A673 (cell line): ENCODE measurements around the gene CENPF.

ENCODE experiments used
- CTCF ChIP-seq: fragments of 300-800, 200-600 bp; sonication (generic); conservative IDR thresholded peaks from 2 replicates; pipeline ENCODE4 v1.5.1; 2017; ENCODE audit warnings: low read depth, mild to moderate bottlenecking, antibody characterized with exemption, low read length, moderate library complexity, mixed read lengths
- EZH2 ChIP-seq: fragments of 200-600 bp; sonication (generic); IDR thresholded peaks from 2 replicates; pipeline ENCODE4 v1.6.1; 2017; ENCODE audit warnings: borderline replicate concordance, low read depth, mild to moderate bottlenecking, mixed read lengths, antibody characterized with exemption, low read length; ENCODE audit not compliant: poor library complexity, severe bottlenecking

GRCh38 chr1:214708321-214708955 is 105.4 kb downstream of the CENPF start:
- no peak for TF ChIP-seq CTCF
- no peak for TF ChIP-seq EZH2
